Lower leg skin (tissue), 3 donors: ENCODE data around the gene LIX1L.

Experiments used
- POLR2A ChIP-seq, 2 donors: fragments of 450-650 bp; IDR thresholded peaks; one replicate each; pipeline ENCODE4 v1.6.1; 2016 to 2017; ENCODE audit warnings: antibody characterized with exemption in 2 of 2, mild to moderate bottlenecking in 1 of 2, moderate library complexity in 1 of 2
- TF ChIP-seq, protein P1 (sequence below), 3 donors: fragments of 450-650 bp; IDR thresholded peaks; one replicate each; pipeline ENCODE4 v1.5.1; 2016; ENCODE audit warnings: antibody characterized with exemption in 3 of 3, mild to moderate bottlenecking in 3 of 3, moderate library complexity in 2 of 3

DNA sequence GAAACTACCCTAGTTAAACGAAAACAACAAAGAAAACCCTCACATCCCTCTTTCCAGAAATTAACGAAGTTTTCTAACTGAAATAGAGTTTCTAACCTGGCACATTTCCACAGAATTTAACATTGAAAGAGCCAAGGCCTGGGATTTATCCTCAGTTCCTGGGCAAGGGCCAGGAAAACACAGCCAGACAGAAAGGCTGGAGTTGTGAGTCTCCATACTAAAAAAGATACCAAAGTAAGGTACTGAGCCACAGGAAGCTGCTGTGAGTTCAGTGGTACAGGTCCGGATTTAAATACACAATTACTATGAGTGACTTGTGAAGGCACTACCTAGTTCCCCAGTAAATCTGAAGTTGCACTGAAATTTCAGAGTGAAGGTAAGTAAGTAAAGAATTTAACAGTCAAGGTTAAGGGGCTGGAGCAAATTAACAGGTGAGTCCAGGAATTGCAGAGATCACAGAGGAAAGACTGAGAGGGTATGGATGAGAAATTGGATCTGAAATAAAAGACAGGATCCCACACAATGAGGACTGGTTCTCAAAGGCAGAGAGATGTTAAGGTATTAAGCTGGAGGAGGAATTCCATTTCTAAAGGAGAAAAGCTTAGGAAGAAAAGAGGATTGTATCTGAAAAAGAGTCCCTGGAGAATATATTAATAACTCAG lies 905 bp downstream of the LIX1L start:
- no peak for TF ChIP-seq POLR2A (IDR thresholded peaks at IDR 0.05)
- TF ChIP-seq, protein P1, sequence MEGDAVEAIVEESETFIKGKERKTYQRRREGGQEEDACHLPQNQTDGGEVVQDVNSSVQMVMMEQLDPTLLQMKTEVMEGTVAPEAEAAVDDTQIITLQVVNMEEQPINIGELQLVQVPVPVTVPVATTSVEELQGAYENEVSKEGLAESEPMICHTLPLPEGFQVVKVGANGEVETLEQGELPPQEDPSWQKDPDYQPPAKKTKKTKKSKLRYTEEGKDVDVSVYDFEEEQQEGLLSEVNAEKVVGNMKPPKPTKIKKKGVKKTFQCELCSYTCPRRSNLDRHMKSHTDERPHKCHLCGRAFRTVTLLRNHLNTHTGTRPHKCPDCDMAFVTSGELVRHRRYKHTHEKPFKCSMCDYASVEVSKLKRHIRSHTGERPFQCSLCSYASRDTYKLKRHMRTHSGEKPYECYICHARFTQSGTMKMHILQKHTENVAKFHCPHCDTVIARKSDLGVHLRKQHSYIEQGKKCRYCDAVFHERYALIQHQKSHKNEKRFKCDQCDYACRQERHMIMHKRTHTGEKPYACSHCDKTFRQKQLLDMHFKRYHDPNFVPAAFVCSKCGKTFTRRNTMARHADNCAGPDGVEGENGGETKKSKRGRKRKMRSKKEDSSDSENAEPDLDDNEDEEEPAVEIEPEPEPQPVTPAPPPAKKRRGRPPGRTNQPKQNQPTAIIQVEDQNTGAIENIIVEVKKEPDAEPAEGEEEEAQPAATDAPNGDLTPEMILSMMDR (IDR thresholded peaks at IDR 0.05) = no peak
